Epithelial cell of proximal tubule (primary cell): ENCODE data around the gene RAPGEF5. TPM values are rescaled to one million over a fixed set of nuclear protein-coding genes. Genes with fewer than 3 reads are reported as not detected.

Source experiments
- DNase-seq: peaks from one replicate; pipeline ENCODE4 v3.0.0-alpha.2; 2011; ENCODE audit warnings: low read depth
- H3K4me3 ChIP-seq: 2 replicates; pipeline ENCODE4 v1.5.1; 2011; ENCODE audit warnings: low read depth, mild to moderate bottlenecking, low read length
- total RNA-seq: library from RNA; depleted of rRNA; stranded (reverse); fragments of >200 nt; gene quantifications from 2 replicates; pipeline ENCODE4 v1.2.3, GENCODE V29; 2015
- TF ChIP-seq, protein P1 (sequence below): conservative IDR thresholded peaks from 2 replicates; pipeline ENCODE4 v1.5.1; 2012; ENCODE audit warnings: low read depth, mild to moderate bottlenecking, low read length

The RAPGEF5 gene
- total RNA-seq, 1 donor from 2014 or later = 8.3 TPM

DNA sequence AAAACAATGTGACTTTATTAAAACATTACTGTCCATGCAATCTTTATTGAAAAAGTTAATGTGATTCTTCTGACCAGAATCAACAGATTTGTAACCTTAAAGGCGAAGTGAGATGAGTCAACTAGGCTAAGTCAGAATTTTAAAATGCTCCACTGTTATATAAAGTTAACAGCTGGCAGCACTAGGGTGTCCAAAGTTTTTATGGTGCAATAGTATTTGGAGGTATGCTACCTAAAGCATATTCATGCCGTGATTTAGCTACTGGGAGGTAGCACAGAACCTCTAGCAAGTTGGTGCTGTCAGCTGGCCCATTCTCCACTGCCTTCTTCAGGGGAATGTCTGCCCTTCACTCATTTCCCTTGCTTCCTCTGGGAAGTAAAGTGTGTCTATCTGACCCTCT, 126.7 kb downstream of the RAPGEF5 start:
- H3K4me3 ChIP-seq = no peak overlapping the region
- TF ChIP-seq, protein P1, sequence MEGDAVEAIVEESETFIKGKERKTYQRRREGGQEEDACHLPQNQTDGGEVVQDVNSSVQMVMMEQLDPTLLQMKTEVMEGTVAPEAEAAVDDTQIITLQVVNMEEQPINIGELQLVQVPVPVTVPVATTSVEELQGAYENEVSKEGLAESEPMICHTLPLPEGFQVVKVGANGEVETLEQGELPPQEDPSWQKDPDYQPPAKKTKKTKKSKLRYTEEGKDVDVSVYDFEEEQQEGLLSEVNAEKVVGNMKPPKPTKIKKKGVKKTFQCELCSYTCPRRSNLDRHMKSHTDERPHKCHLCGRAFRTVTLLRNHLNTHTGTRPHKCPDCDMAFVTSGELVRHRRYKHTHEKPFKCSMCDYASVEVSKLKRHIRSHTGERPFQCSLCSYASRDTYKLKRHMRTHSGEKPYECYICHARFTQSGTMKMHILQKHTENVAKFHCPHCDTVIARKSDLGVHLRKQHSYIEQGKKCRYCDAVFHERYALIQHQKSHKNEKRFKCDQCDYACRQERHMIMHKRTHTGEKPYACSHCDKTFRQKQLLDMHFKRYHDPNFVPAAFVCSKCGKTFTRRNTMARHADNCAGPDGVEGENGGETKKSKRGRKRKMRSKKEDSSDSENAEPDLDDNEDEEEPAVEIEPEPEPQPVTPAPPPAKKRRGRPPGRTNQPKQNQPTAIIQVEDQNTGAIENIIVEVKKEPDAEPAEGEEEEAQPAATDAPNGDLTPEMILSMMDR = no peak
- no peak for DNase-seq

DNA sequence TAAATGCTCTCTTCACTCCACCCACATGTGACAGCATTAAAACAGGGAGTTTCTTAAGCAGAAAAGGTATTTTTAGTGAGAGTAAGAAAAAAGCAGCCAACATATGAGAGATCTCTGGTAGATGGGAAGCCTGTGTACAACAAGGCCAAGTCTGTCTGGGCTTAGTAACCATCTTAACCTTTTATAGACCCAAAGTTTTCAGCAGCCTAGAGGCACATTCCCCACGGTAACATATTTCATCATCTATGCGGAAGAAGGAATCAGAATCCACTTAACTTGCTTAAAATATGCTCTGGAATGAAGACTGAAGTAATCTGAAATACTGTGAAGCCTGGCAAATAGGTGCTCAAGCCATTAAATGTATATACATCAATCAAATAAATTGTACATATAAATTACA, 127.8 kb downstream of the RAPGEF5 start:
- no peak overlapping the region for H3K4me3 ChIP-seq
- TF ChIP-seq, protein P1 = no peak
- DNase-seq = no peak

DNA sequence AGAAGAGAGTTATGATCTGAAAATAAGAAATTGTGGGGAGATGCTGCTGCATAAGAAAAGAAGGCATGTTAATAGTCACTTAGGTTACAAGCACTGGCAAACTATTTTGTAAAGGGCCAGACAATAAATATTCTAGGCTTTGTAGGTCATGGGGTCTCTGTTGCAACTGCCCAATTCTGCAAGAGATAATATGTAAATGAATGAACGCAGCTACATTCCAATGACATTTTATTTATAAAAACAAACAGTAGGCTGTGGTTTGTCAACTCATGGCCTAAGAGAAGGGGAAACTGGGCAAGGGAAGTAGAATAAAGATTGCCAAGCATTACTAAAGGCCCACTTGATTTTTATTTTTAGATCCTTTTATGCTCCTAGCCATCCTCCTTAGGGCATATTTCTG, 133.1 kb downstream of the RAPGEF5 start:
- no peak for DNase-seq
- TF ChIP-seq, protein P1 = no peak
- no peak overlapping the region for H3K4me3 ChIP-seq

GRCh38 chr7:22220941-22221340, 136.0 kb downstream of the RAPGEF5 start:
- no peak for DNase-seq
- no peak overlapping the region for H3K4me3 ChIP-seq
- TF ChIP-seq, protein P1 = no peak

DNA sequence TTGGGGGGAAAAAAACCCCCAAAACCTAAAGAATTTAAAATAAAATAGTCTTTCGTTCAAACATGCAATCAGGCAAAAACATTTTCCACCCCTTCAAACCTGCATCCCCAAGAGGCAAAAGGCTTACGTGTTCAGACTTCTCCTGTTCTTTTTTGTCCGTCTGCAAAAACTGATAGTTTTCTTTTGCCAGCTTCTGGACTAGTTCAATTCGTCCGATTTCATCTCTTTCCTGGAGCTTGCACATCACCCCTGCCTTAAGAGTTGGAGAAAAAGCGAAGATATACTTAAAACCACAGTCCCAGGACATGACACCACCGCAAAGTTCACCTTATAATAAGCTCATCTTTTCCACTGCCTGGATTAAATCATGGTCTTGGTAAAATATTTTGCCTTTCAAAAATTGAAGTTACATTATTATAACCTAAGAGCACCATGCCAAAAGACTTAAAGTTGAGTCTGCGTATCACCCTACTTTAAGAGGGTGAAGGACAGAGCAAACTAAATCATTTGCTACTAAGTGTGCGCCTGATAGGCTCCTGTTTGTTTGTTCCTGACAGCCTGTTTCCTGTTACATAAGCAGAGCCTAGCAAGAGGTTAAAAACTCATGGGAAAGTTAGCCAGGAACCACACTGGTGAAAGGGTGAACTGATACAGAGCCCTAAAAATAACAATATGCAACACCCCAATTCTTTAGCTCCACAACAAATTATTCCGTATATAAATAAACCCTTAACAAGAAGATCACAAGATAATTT, 137.0 kb downstream of the RAPGEF5 start:
- TF ChIP-seq, protein P1 = no peak
- H3K4me3 ChIP-seq = no peak overlapping the region
- DNase-seq = no peak

DNA sequence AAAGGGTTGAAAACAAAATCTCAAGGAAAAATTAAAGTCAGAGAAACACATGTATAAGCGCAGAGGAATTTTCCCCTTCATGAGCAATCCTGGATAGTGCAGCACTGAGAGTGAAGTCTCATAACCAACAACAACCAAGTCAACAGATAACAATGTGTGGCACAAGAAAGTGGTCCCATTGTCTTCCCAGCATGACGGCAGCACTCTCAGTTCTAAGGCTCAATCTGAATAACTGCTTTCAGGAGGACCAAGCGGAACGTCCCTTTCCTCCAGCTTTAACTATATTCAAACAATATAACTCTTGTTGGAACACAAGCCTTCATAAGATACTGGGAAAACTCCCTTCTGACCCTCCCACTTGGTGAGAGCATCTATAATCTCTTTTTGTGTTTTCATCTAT, 137.9 kb downstream of the RAPGEF5 start:
- no peak overlapping the region for H3K4me3 ChIP-seq
- DNase-seq = no peak
- TF ChIP-seq, protein P1 = no peak
